Psoas muscle (tissue), 8 donors: Measurements from ENCODE around the gene LACRT. TPM values are rescaled to one million over a fixed set of nuclear protein-coding genes. Genes with fewer than 3 reads are reported as not detected.

Source experiments
- ATAC-seq, 4 donors: fragments of 200-7000 bp; cut with Tn5 transposase; one replicate each; pipeline ENCODE4 v1.9.1; 2020; ENCODE audit warnings: moderate library complexity in 3 of 4, mild to moderate bottlenecking in 2 of 4
- DNase-seq, 2 donors: peaks; one replicate each; pipeline ENCODE4 v3.0.0-alpha.2; 2020
- H3K27ac ChIP-seq: fragments of 200-600 bp; one replicate; pipeline ENCODE4 v1.8.0; 2022
- H3K27me3 ChIP-seq, 3 donors: fragments of 200-600 bp in 1 of 3; one replicate each; pipeline versions ENCODE4 v1.6.1 to v1.8.0; 2013 to 2022; ENCODE audit warnings: low read length in 2 of 3, mild to moderate bottlenecking in 2 of 3, moderate library complexity in 1 of 3; ENCODE audit not compliant: insufficient read depth in 3 of 3
- H3K36me3 ChIP-seq, 2 donors: fragments of 200-600 bp in 1 of 2; one replicate each; pipeline versions ENCODE4 v1.6.1 to v1.8.0; 2013 to 2022; ENCODE audit warnings: low read depth in 1 of 2, mild to moderate bottlenecking in 1 of 2, moderate library complexity in 1 of 2; ENCODE audit not compliant: insufficient read depth in 1 of 2
- H3K4me1 ChIP-seq: fragments of 200-600 bp; one replicate; pipeline ENCODE4 v1.8.0; 2022
- H3K4me3 ChIP-seq: fragments of 200-600 bp; one replicate; pipeline ENCODE4 v1.8.0; 2022; ENCODE audit warnings: mild to moderate bottlenecking
- H3K9me3 ChIP-seq: fragments of 200-600 bp; one replicate; pipeline ENCODE4 v1.8.0; 2022
- WGBS, 3 donors: extraction: QIAGEN DNeasy Blood & Tissue Kit; methylation state at CpG; one replicate each; pipeline versions ENCODE4 v1.1.6 to v1.1.7; 2013; 5-methylcytosine and 5-hydroxymethylcytosine counted together
- intact Hi-C, 2 donors: fragments of 100-400 bp; cut with DNase I; formaldehyde crosslinking; loops; one replicate each; pipeline versions ENCODE4 v1.11.0 to v1.14.2; 2022
- polyA plus RNA-seq, 3 donors: library from polyadenylated mRNA; stranded (reverse); fragments of 200-250 nt; gene quantifications; one replicate each; pipeline ENCODE4 v1.2.3, GENCODE V29; 2013
- total RNA-seq, 4 donors: library from RNA; stranded (reverse); fragmentation: NEBNext Ultra II Directional in 2 of 4; extraction: Animal tissue kit (Norgen Biotek cat#: 25700) in 2 of 4; gene quantifications; one replicate each; pipeline versions ENCODE4 v1.2.1 to v1.2.4, GENCODE V29; 2021 to 2023
- TF ChIP-seq, protein P1 (sequence below): fragments of 200-600 bp; IDR thresholded peaks from one replicate; pipeline ENCODE4 v1.8.0; 2022; ENCODE audit warnings: antibody characterized with exemption
- donor health status: healthy with polysubstance abuse.
- donor health status: DM: no; HTN: no; CAD: no; lungs with moderate emphysema.
- donor health status: Bipolar disorder and iron deficiency.
- donor health status: healthy.
- donor health status: DM: yes; HTN: yes; CAD: no.
- donor health status: DM: no; HTN: no; CAD: no.
- donor health status: DM: no; HTN: no; CAD: no.
- donor health status: DM: yes; HTN: yes; CAD: no.

The LACRT gene
- total and polyA plus RNA-seq, 7 donors, result not detected

DNA sequence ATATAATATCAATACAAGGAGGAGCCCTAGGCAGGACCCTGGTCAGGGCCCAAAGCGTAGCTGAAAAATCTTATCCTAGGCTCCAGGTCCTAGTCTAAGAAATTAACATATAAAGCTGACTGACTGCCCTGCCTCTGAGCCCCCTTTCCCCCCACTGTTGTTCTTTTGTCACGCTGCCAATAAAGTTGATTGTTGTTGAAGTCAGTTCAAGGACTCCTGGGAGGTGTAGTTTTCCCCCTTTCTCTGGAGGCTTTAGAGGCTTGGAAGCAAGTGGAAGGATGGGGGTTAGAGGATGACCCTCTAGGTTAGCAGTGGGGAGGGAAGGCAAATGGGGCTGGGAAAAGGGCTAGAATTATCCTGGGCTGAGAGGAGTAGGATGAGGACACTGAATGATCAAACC, 49.5 kb downstream of the LACRT start:
- TF ChIP-seq, protein P1, sequence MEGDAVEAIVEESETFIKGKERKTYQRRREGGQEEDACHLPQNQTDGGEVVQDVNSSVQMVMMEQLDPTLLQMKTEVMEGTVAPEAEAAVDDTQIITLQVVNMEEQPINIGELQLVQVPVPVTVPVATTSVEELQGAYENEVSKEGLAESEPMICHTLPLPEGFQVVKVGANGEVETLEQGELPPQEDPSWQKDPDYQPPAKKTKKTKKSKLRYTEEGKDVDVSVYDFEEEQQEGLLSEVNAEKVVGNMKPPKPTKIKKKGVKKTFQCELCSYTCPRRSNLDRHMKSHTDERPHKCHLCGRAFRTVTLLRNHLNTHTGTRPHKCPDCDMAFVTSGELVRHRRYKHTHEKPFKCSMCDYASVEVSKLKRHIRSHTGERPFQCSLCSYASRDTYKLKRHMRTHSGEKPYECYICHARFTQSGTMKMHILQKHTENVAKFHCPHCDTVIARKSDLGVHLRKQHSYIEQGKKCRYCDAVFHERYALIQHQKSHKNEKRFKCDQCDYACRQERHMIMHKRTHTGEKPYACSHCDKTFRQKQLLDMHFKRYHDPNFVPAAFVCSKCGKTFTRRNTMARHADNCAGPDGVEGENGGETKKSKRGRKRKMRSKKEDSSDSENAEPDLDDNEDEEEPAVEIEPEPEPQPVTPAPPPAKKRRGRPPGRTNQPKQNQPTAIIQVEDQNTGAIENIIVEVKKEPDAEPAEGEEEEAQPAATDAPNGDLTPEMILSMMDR, result no peak
- peaks cover 0 to 36% of the 10 kb centered on the region in 2 donors for H3K36me3 ChIP-seq
- no peak overlapping the region for H3K4me3 ChIP-seq
- peaks cover 18% of the 10 kb centered on the region for H3K4me1 ChIP-seq
- no peaks in the 10 kb centered on the region for H3K27me3 ChIP-seq
- 76 to 87% (median 86%) methylated on average over 2 of the region's 2 CpGs for WGBS, 3 donors
- ATAC-seq (no peak), DNase-seq (no peak)
- H3K27ac ChIP-seq, result no peak overlapping the region
- H3K9me3 ChIP-seq, result no peaks in the 10 kb centered on the region
- intact Hi-C loops, result no loop called here

DNA sequence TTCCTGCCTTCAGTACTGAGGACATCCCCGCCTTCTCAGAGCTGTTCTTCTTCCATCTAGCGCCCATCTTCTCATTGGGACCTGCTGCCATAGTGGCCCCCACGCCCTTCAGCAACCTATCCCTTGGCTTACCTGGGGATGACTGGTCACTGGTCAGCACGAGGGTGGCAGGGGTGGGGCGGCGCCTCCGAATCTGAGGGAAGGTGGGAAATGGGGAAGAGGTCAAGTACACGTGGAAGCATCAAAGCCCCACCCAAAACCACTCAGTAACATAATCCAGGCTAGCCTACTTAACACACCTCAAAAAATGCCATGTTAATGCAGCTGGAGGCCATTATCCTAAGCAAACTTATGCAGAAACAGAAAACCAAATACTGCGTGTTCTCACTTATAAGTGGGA, 50.6 kb downstream of the LACRT start:
- no peak for ATAC-seq
- TF ChIP-seq, protein P1, result no peak
- Histone ChIP-seq H3K27ac (no peak overlapping the region), H3K27me3 (no peaks in the 10 kb centered on the region), H3K4me3 (no peak overlapping the region), H3K9me3 (no peaks in the 10 kb centered on the region), H3K36me3 (peaks cover 0 to 36% of the 10 kb centered on the region in 2 donors), H3K4me1 (peaks cover 16% of the 10 kb centered on the region)
- no peak for DNase-seq
- intact Hi-C loops, result no loop called here
- 73 to 76% (median 74%) methylated on average over 9 of the region's 9 CpGs for WGBS, 3 donors

DNA sequence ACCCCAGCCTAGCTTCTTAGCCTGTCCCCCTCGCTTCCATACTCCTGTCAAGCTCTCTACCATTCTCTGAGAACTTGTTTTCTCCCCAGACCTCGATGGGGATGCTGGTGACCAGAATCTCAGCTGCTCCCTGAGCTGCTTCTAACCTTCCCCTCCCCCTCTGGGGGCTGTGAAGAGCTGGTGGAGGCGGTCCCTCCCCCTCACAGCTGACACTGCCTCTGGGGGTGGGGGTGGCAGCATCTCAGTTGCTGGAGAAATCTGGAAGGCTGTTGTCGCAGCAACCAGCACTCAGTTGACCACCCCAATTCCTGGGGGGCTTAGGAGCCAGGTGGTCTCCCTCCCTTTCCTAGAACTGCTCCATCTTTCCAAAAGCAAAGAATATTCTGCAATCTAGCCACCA, 51.0 kb downstream of the LACRT start:
- Histone ChIP-seq H3K27ac (no peak overlapping the region), H3K27me3 (no peaks in the 10 kb centered on the region), H3K36me3 (peaks cover 0 to 36% of the 10 kb centered on the region in 2 donors), H3K4me1 (peaks cover 12% of the 10 kb centered on the region), H3K4me3 (no peak overlapping the region), H3K9me3 (no peaks in the 10 kb centered on the region)
- intact Hi-C loops, result no loop called here
- TF ChIP-seq, protein P1, result no peak
- no peak for DNase-seq
- WGBS, 3 donors, result 46 to 56% (median 54%) methylated on average over 4 of the region's 4 CpGs
- no peak for ATAC-seq

DNA sequence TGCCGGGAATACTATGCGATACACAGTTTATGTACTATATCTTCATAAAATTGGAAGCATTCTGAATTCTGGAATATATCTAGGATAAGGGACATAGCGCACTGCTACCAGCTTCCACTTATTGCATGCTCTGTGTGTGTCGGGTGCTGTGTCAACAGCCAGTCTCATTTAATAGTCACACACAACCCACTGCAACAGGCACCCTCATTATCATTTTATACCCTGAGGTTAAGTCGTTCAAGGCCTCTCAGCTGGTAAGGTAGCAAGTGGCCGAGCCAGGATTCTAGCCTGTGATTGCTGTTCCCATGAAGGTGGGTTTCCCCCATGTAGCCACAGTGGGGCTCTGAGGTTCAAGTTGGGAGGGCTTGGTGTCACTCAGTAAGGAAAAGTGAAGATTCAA, 53.3 kb downstream of the LACRT start:
- intact Hi-C loops, result no loop called here
- 84 to 92% (median 85%) methylated on average over 6 of the region's 6 CpGs for WGBS, 3 donors

More for the DNA sequence above, 53.3 kb downstream of the LACRT start:
- DNase-seq, result no peak
- Histone ChIP-seq H3K27ac (no peak overlapping the region), H3K4me1 (peaks cover 4% of the 10 kb centered on the region), H3K9me3 (no peaks in the 10 kb centered on the region), H3K4me3 (no peak overlapping the region), H3K27me3 (no peaks in the 10 kb centered on the region), H3K36me3 (peaks cover 0 to 36% of the 10 kb centered on the region in 2 donors)
- TF ChIP-seq, protein P1, result no peak
- ATAC-seq, result no peak

Other genes starting within 250 kb of the LACRT start
- gene ITGA5, start 215.6 kb downstream of the LACRT start, total RNA-seq, result 10 to 100 TPM; 24.0 to 80.3 (median 41.9) TPM
- 100 to 1,000 TPM in 1 of 3 donors, 10 to 100 TPM in 2; 13.7 to 244 (median 39.7) TPM for gene ITGA5, start 215.6 kb downstream of the LACRT start, polyA plus RNA-seq
- gene GTSF1, start 161.3 kb downstream of the LACRT start, total RNA-seq, result under 1 TPM in 1 of 4 donors, not detected in 3; 0.94 TPM
- not detected for gene GTSF1, start 161.3 kb downstream of the LACRT start, polyA plus RNA-seq
- 1 to 10 TPM; 3.2 to 4.7 (median 4.1) TPM for gene NCKAP1L, start 137.1 kb downstream of the LACRT start, total RNA-seq
- under 1 TPM; 0.44 to 0.81 (median 0.75) TPM for gene NCKAP1L, start 137.1 kb downstream of the LACRT start, polyA plus RNA-seq
- gene PDE1B, start 85.3 kb downstream of the LACRT start, total RNA-seq, result 1 to 10 TPM; 1.2 to 2.6 (median 1.7) TPM
- gene PDE1B, start 85.3 kb downstream of the LACRT start, polyA plus RNA-seq, result 1 to 10 TPM; 1.1 to 1.8 (median 1.1) TPM
- 100 to 1,000 TPM in 3 of 4 donors, 10 to 100 TPM in 1; 93.7 to 360 (median 247) TPM for gene PPP1R1A, start 46.2 kb downstream of the LACRT start, total RNA-seq
- 100 to 1,000 TPM; 187 to 265 (median 203) TPM for gene PPP1R1A, start 46.2 kb downstream of the LACRT start, polyA plus RNA-seq
- not detected for gene DCD, start 13.5 kb upstream of the LACRT start, total RNA-seq
- not detected for gene DCD, start 13.5 kb upstream of the LACRT start, polyA plus RNA-seq
- gene MUCL1, start 219.6 kb upstream of the LACRT start, total RNA-seq, result not detected
- not detected for gene MUCL1, start 219.6 kb upstream of the LACRT start, polyA plus RNA-seq